Panc1 (cell line): Measurements from ENCODE around the gene LRMDA. TPM values are rescaled to one million over a fixed set of nuclear protein-coding genes. Genes with fewer than 3 reads are reported as not detected.

Source experiments
- ATAC-seq: fragments of 200-7000 bp; cut with Tn5 transposase; 2 replicates; pipeline ENCODE4 v1.9.1; 2020; ENCODE audit warnings: mild to moderate bottlenecking, moderate library complexity
- BruUV-seq: library from RNA; stranded (reverse); fragments of 400-500 nt; replicated peaks from 2 replicates; lab custom pipeline; 2021; lab: Mats Ljungman, UMichigan
- CTCF ChIA-PET: fragments of 300-600 bp; sonication (Branson Sonifier 250); formaldehyde crosslinking; loops from one replicate; lab custom pipeline; 2022; ENCODE audit warnings: antibody characterized with exemption; lab: Charles Lee
- POLR2A ChIA-PET: fragments of 300-600 bp; sonication (Branson Sonifier 250); formaldehyde crosslinking; loops from one replicate; lab custom pipeline; 2022; ENCODE audit warnings: antibody characterized with exemption; lab: Charles Lee
- DNase-seq: peaks from one replicate; pipeline ENCODE4 v3.0.0-alpha.2; 2010; ENCODE audit warnings: low read depth, low spot score
- H3K27ac ChIP-seq: 2 replicates; pipeline ENCODE4 v1.5.1; 2011; ENCODE audit warnings: mild to moderate bottlenecking, low read length, inconsistent platforms
- H3K27me3 ChIP-seq: fragments of 200-500 bp; sonication (Bioruptor generic); 2 replicates; pipeline ENCODE4 v1.6.0; 2014; ENCODE audit warnings: low read length, inconsistent platforms; ENCODE audit not compliant: control insufficient read depth, insufficient read depth
- H3K36me3 ChIP-seq: fragments of 200-500 bp; sonication (Bioruptor generic); 2 replicates; pipeline ENCODE4 v1.5.1; 2014; ENCODE audit warnings: inconsistent platforms, mild to moderate bottlenecking, low read length, moderate library complexity; ENCODE audit not compliant: control insufficient read depth, insufficient read depth
- H3K4me1 ChIP-seq: 2 replicates; pipeline ENCODE4 v1.5.1; 2011; ENCODE audit warnings: inconsistent platforms, mild to moderate bottlenecking, low read length, moderate library complexity; ENCODE audit not compliant: control insufficient read depth, insufficient read depth
- H3K4me3 ChIP-seq, 2 experiments: 2 replicates each; pipeline ENCODE4 v1.5.1; 2011 to 2012; ENCODE audit warnings: low read depth in 2 of 2, low read length in 2 of 2, mild to moderate bottlenecking in 2 of 2, inconsistent platforms in 1 of 2, moderate library complexity in 1 of 2
- H3K9me3 ChIP-seq: fragments of 200-500 bp; sonication (Bioruptor generic); 2 replicates; pipeline ENCODE4 v1.5.1; 2014; ENCODE audit warnings: low read depth, mild to moderate bottlenecking, inconsistent platforms, low read length, moderate library complexity; ENCODE audit not compliant: control insufficient read depth, insufficient read depth
- CTCF ChIP-seq: fragments of 450-650 bp; IDR thresholded peaks from 2 replicates; pipeline ENCODE4 v1.5.1; 2017; ENCODE audit warnings: mild to moderate bottlenecking
- POLR2AphosphoS5 ChIP-seq: IDR thresholded peaks from 2 replicates; pipeline ENCODE4 v1.6.1; 2012; ENCODE audit warnings: mild to moderate bottlenecking, low read depth, low read length, moderate library complexity
- REST ChIP-seq, 2 experiments: IDR thresholded peaks; 2 replicates each; pipeline ENCODE4 v1.6.1; 2011 to 2012; ENCODE audit warnings: low read depth in 2 of 2, control low read depth in 1 of 2, low read length in 1 of 2, mild to moderate bottlenecking in 1 of 2, moderate library complexity in 1 of 2; ENCODE audit not compliant: insufficient read depth in 1 of 2
- SIN3A ChIP-seq: IDR thresholded peaks from 2 replicates; pipeline ENCODE4 v1.6.1; 2012; ENCODE audit warnings: low read depth, mild to moderate bottlenecking, low read length, moderate library complexity, borderline replicate concordance; ENCODE audit not compliant: insufficient read depth
- TCF7L2 ChIP-seq: IDR thresholded peaks from 2 replicates; pipeline ENCODE4 v1.6.1; 2011; ENCODE audit warnings: mild to moderate bottlenecking, low read depth, low read length, inconsistent platforms
- in situ Hi-C: cut with HindIII; loops from 2 replicates; pipeline ENCODE4 v1.10.0; 2016; ENCODE audit warnings: low sequenced_read_pairs, low pct_unique_long_range_greater_than_20kb
- intact Hi-C: fragments of 100-400 bp; cut with micrococcal nuclease; formaldehyde crosslinking; loops from one replicate; pipeline ENCODE4 v1.10.0; 2022; ENCODE audit not compliant: unreplicated experiment
- total RNA-seq: library from RNA; stranded (reverse); gene quantifications from one replicate; pipeline ENCODE4 v1.2.1, GENCODE V29; 2021; ENCODE audit not compliant: unreplicated experiment

Gene LRMDA
- total RNA-seq, 1 experiment from 2014 or later = 1.2 TPM

GRCh38 chr10:75753621-75754020, 322.2 kb downstream of the LRMDA start:
- no TSS peak for BruUV-seq
- ChIA-PET POLR2A (no interaction called here), CTCF (no interaction called here)
- H3K27ac ChIP-seq = no peak overlapping the region
- ATAC-seq = no peak
- no peaks in the 10 kb centered on the region for H3K36me3 ChIP-seq
- TF ChIP-seq CTCF (no peak), POLR2AphosphoS5 (no peak), TCF7L2 (no peak), REST (IDR thresholded peaks at IDR 0.05; ENCODE audit: insufficient read depth in 1 of 2, low read depth in 2 of 2, low read length in 1 of 2) (no peak), SIN3A (no peak)
- in situ Hi-C loops = no loop called here
- peaks cover 7% of the 10 kb centered on the region for H3K27me3 ChIP-seq
- H3K4me3 ChIP-seq = no peak overlapping the region
- intact Hi-C loops = no loop called here
- H3K9me3 ChIP-seq = no peaks in the 10 kb centered on the region
- DNase-seq = no peak
- no peaks in the 10 kb centered on the region for H3K4me1 ChIP-seq

GRCh38 chr10:75754096-75754831, 322.8 kb downstream of the LRMDA start:
- in situ Hi-C loops = no loop called here
- no TSS peak for BruUV-seq
- no peak for DNase-seq
- POLR2A ChIA-PET = interaction anchor here (0.8 kb wide), 1 partner anchor 30 kb away, joined by 3 read pairs; no protein-coding TSS in a partner anchor
- H3K36me3 ChIP-seq = no peaks in the 10 kb centered on the region
- H3K4me1 ChIP-seq = no peaks in the 10 kb centered on the region
- H3K27me3 ChIP-seq = peaks cover 10% of the 10 kb centered on the region
- CTCF ChIA-PET = no interaction called here
- no peak overlapping the region for H3K27ac ChIP-seq
- ATAC-seq = no peak
- TF ChIP-seq SIN3A (no peak), TCF7L2 (no peak), POLR2AphosphoS5 (no peak), REST (IDR thresholded peaks at IDR 0.05; ENCODE audit: insufficient read depth in 1 of 2, low read depth in 2 of 2, low read length in 1 of 2) (no peak), CTCF (no peak)
- no peak overlapping the region for H3K4me3 ChIP-seq
- no peaks in the 10 kb centered on the region for H3K9me3 ChIP-seq
- intact Hi-C loops = no loop called here
